Stimulated activated effector memory CD8-positive, alpha-beta T cell treated with anti-CD3 and anti-CD28 coated beads, Interleukin-12 subunit alpha, Interleukin-12 subunit beta, amount 100 ng/mL, for 72 hours (primary cell): ENCODE results near the gene ARSA.

Experiments
- ATAC-seq: fragments of 150-1000 bp; cut with Tn5 transposase; 2 replicates; pipeline ENCODE4 v1.10.0; 2021
- DNase-seq, 2 donors: peaks; one replicate each; pipeline ENCODE4 v3.0.0; 2021 to 2022; ENCODE audit warnings: low spot score in 2 of 2
- H3K27ac Mint-ChIP-seq: one replicate; pipeline ENCODE4 v1.8.0; 2022; ENCODE audit warnings: mild to moderate bottlenecking, mixed read lengths
- H3K36me3 Mint-ChIP-seq: one replicate; pipeline ENCODE4 v1.8.0; 2022; ENCODE audit warnings: mild to moderate bottlenecking, mixed read lengths
- H3K4me1 Mint-ChIP-seq: one replicate; pipeline ENCODE4 v1.8.0; 2022; ENCODE audit warnings: mixed read lengths
- H3K4me3 Mint-ChIP-seq: one replicate; pipeline ENCODE4 v1.8.0; 2022; ENCODE audit warnings: mild to moderate bottlenecking, mixed read lengths
- H3K9me3 Mint-ChIP-seq: one replicate; pipeline ENCODE4 v1.8.0; 2022; ENCODE audit warnings: mixed read lengths

ARSA gene

DNA sequence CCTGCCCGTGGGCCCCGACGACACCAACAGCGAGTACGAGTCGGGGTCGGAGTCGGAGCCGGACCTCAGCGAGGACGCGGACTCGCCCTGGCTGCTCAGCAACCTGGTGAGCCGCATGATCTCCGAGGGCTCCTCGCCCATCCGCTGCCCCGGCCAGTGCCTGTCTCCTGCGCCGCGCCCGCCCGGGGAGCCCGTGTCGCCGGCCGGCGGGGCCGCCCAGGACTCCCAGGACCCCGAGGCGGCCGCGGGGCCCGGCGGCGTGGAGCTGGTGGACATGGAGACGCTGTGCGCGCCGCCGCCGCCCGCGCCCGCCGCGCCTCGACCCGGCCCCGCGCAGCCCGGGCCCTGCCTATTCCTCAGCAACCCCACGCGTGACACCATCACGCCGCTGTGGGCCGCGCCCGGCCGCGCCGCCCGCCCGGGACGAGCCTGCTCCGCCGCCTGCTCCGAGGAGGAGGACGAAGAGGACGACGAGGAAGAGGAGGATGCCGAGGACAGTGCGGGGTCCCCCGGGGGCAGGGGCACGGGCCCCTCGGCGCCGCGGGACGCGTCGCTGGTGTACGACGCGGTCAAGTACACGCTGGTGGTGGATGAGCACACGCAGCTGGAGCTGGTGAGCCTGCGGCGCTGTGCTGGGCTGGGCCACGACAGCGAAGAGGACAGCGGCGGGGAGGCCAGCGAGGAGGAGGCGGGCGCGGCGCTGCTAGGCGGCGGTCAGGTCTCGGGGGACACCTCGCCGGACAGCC lies 23.5 kb downstream of the ARSA start:
- DNase-seq, result no peak
- Mint-ChIP-seq H3K9me3 (no peaks in the 10 kb centered on the region), H3K36me3 (no peaks in the 10 kb centered on the region), H3K4me3 (no peak overlapping the region), H3K27ac (no peak overlapping the region), H3K4me1 (peaks cover 16% of the 10 kb centered on the region)
- ATAC-seq, result no peak

DNA sequence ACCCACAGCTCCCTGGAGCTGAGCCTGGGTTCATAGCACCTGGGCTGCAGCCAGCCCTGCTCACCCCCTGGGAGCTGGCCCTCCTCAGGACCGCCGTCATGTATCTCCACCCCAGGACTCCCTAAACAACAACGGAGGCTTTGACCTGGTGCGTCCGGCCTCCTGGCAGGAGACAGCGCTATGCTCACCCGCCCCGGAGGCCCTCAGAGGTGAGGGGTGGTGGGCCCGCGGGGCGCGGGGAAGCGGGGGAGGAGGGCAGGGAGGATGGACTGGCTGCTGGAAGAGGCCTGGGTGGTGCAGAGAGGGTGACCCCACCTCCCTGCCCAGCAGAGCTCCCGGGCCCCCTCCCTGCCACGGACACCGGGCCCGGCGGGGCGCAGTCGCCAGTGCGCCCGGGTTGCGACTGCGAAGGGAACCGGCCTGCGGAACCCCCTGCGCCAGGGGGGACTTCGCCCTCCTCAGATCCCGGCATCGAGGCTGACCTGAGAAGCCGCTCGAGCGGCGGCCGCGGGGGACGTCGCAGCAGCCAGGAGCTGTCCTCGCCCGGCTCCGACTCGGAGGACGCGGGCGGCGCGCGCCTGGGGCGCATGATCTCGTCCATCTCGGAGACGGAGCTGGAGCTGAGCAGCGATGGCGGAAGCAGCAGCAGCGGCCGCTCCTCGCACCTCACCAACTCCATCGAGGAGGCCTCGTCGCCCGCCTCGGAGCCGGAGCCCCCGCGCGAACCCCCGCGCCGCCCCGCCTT lies 24.3 kb downstream of the ARSA start:
- Mint-ChIP-seq H3K27ac (no peak overlapping the region), H3K4me3 (no peak overlapping the region), H3K36me3 (no peaks in the 10 kb centered on the region), H3K9me3 (no peaks in the 10 kb centered on the region), H3K4me1 (peaks cover 16% of the 10 kb centered on the region)
- ATAC-seq, result no peak
- DNase-seq, result no peak

DNA sequence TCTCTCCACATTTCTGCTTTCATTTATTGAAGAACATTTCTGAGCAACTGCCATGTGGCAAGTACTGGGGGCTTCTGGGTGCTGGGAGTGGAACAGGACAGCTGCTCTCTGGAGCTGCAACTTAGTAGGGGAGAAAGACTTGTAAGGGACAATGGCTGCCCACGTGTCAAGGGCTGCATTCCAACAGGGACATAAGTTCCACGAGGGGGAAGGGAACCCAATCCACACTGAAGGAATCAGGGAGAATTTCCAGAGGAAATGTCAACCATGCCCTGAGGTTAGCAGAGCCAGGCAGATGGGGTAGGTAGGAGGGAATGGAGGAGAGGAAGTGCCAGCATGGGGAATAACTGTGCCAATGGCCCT lies 25.6 kb downstream of the ARSA start:
- H3K4me1 Mint-ChIP-seq, result peaks cover 12% of the 10 kb centered on the region
- peak overlapping the region; percentile 51 for H3K4me3 Mint-ChIP-seq
- DNase-seq, result no peak
- no peak for ATAC-seq
- H3K36me3 Mint-ChIP-seq, result no peaks in the 10 kb centered on the region
- no peak overlapping the region for H3K27ac Mint-ChIP-seq
- H3K9me3 Mint-ChIP-seq, result no peaks in the 10 kb centered on the region

DNA sequence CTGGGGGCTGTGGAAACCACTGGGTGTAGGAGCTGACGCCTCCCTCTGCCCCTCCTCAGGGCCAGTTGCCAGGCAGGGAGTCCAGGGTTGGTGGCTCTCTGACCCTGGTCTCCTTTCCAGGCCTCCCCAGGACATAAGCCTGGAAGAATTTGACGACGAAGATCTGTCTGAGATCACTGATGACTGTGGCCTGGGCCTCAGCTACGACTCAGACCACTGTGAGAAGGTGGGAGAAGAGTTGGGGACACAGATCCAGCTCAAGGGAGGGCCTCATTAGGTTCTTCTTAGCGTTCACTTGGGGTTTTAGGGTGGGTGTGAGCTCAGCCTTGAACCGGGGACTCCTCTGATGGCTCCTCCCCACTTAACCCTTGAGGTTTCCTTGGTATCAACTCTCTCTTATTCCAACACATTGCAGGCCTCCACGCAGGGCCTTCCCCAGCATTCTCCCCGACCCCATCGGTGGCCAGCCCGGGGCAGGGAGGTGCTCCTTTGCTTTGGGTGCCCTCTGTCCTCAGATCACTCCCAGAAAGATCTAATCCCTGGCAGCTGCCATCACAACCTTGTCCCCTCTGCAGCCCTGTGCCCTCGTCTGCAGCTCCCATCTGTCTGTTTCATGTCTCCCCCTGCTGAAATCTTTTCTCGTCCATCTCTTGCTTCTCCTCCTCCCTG lies 26.1 kb downstream of the ARSA start:
- Mint-ChIP-seq H3K27ac (no peak overlapping the region), H3K9me3 (no peaks in the 10 kb centered on the region), H3K4me3 (peak overlapping the region; percentile 51), H3K4me1 (peaks cover 11% of the 10 kb centered on the region), H3K36me3 (no peaks in the 10 kb centered on the region)
- ATAC-seq (no peak), DNase-seq (no peak)

DNA sequence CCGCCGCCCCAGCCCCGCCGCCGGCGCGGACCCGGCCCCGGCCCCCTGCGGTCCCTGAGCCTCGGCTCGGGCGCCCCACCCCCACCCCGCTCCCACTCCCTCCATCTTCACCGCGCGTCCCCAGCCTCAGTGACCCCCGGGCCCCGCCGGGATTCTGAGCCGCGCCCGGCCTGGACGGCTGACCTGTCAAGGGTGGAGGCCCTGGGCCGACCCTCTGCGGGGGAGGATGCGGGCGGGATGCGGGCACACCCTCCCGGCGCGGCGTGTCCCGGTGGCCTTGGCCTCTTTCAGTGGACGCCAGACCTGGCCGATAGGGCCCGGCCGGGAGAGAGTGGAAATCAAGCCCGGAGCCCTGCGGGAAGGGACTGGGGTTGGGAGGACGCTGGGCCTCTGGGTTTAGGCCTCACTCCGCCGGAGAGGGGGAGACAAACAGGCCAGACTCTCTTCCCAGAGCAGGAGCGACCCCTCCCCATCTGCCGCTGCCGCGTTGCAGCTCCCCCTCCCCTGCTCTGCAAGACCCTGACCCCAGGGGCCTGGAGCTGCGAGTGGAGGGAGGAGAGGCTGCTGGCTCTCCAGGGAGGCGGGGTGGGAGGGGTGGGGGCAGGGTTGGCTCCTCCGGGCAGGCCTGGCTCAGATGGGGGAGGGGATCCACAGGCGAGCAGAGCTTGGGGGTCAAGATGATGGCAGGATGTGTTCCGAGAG lies 26.8 kb downstream of the ARSA start:
- H3K27ac Mint-ChIP-seq, result no peak overlapping the region
- ATAC-seq (no peak), DNase-seq (no peak)
- peak overlapping the region; percentile 51 for H3K4me3 Mint-ChIP-seq
- no peaks in the 10 kb centered on the region for H3K9me3 Mint-ChIP-seq
- H3K36me3 Mint-ChIP-seq, result no peaks in the 10 kb centered on the region
- H3K4me1 Mint-ChIP-seq, result peaks cover 11% of the 10 kb centered on the region

DNA sequence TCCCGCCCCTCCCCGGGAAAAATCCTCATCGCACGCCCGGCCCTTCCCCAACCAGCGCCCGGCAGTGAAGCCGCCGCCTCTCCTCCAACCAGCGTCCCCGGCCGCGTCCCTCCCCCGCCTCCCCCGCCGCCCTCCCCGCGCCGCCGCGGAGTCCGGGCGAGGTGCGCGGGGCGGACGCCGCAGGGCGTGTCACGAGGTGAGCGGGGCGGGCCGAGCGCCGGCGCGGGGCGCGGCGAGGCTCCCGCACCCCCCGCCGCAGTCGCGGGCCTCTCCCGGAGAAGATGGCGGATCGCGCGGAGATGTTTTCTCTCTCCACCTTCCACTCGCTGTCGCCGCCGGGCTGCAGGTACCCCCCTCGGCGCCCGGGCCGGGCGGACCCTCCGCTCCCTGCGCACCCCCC lies 27.4 kb downstream of the ARSA start, which contains the start of gene MAPK8IP2:
TSS of gene MAPK8IP2 (plus strand) at position 256 of the 400 bp plus-strand sequence. CDS start at position 282, 26 bp downstream.
- no peak for DNase-seq
- Mint-ChIP-seq H3K4me1 (peaks cover 11% of the 10 kb centered on the region), H3K36me3 (no peaks in the 10 kb centered on the region), H3K4me3 (peak within 1 kb of the TSS; percentile 51), H3K27ac (no peak within 1 kb of the TSS), H3K9me3 (no peaks in the 10 kb centered on the region)
- no peak for ATAC-seq

DNA sequence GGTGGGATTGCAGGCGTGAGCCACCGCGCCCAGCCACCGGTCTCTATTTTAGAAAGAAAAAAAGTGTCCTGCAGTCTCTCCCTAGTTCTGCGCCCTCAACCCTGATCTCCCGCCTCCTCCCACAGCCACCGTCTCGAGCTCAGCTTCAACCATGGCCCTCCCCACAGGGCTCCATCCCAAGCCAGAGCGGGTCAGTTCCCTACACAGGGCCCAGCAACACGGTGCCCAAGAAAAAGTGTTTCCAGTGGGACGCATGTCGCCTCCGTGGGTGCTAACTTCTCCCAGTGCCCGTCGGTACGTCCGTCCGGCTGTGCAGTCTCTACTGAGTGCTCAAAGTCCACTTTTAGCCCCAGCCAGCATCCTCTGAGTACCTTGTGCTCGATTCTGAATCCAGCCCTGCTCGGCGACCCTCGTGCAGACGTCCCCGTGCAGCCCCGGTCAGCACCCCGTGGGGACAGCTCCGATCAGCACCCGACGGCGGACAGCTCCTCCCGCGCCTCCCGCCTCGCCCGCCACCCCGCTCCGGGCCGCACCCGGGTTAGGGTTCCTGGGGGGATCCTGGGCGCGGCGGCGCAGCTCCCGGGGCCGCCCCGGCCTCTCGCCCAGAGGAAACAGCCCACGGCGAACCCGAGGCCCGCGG lies 28.0 kb downstream of the ARSA start:
- Mint-ChIP-seq H3K9me3 (no peaks in the 10 kb centered on the region), H3K36me3 (no peaks in the 10 kb centered on the region), H3K4me1 (peaks cover 11% of the 10 kb centered on the region), H3K27ac (no peak overlapping the region), H3K4me3 (peak overlapping the region; percentile 25)
- ATAC-seq (peak; percentile 73), DNase-seq (peak; percentile 55 to 76)

DNA sequence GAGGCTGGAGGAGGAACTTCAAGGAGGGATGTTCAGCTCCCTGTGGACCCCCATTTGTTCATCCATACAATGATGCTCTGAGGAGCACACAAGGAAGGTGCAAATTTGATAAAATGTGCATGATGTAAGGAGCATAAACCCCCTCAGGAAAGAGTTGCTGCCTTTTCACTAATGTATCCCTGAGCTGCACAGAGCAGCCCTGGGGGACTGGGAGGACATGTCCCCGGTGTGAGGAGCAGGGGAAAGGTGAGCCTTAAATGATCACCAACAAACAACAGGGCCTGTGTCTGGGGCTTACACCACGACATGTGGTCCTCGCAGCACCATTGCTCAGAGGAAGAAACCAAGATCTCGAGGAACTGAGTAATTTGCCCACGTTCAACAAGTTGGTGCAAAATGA lies 30.9 kb downstream of the ARSA start:
- ATAC-seq, result no peak
- Mint-ChIP-seq H3K27ac (no peak overlapping the region), H3K4me1 (peaks cover 7% of the 10 kb centered on the region), H3K36me3 (no peaks in the 10 kb centered on the region), H3K9me3 (no peaks in the 10 kb centered on the region), H3K4me3 (no peak overlapping the region)
- no peak for DNase-seq

DNA sequence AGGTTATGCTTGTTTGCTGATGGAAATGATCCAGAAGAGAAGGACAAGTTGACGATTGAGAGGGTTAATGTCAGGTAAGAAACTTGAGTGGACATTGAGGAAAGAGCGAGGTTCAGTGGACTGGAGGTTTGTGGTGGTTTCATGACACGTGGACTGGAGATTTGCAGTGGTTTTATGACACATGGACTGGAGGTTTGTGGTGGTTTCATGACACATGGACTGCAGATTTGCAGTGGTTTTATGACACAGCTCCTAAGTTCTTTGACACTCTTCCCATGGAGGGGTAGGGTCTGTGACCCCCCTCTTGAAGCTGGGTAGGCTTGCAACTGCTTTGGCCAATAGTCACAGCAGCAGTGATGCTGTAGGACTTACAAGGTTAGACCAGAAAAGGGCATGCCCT lies 32.8 kb downstream of the ARSA start:
- no peaks in the 10 kb centered on the region for H3K9me3 Mint-ChIP-seq
- no peak for ATAC-seq
- DNase-seq, result no peak
- H3K36me3 Mint-ChIP-seq, result no peaks in the 10 kb centered on the region
- H3K4me3 Mint-ChIP-seq, result no peak overlapping the region
- no peak overlapping the region for H3K27ac Mint-ChIP-seq
- H3K4me1 Mint-ChIP-seq, result no peaks in the 10 kb centered on the region

DNA sequence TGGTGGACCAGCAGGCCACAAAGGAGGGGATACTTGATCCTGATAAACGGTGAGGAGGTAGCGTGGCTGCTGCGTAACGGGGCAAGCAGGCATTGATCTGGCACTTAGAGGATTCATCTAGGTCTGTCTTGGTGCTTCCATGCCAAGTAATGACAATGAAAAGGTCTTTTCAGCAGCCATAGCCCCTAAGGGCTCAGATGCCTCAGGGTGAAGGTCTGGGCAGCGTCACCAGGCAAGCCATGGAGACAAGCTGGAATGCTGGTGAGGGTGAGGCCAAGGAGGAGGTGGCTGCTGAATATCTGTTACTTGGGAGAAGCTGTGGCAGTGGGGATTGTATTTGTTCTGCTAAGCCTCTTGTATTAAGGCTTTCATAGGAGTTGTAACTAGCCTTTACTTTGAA lies 40.5 kb downstream of the ARSA start:
- Mint-ChIP-seq H3K27ac (no peak overlapping the region), H3K4me1 (peaks cover 5% of the 10 kb centered on the region), H3K9me3 (no peaks in the 10 kb centered on the region), H3K36me3 (peaks cover 13% of the 10 kb centered on the region), H3K4me3 (no peak overlapping the region)
- DNase-seq (no peak), ATAC-seq (no peak)

DNA sequence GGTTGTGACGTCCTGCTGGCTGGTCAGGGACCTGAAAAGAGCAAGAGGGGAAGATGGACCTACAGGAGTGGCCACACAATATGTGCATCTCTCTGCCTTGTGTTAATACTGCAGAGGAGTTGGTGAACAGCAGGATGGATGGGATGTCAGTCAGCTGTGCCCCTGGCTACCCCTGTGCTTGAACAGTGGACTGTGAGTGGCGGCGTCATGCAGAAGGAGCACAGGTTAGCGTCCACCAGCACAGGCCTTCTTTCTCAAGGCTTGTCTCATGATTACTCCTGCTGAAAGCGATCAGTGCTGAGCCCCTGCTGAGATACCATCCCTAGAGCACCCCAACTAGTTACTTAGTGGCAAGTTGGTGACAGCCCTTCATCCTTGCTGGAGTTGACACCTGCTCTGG lies 41.5 kb downstream of the ARSA start:
- H3K27ac Mint-ChIP-seq, result no peak overlapping the region
- H3K4me1 Mint-ChIP-seq, result peaks cover 10% of the 10 kb centered on the region

DNA sequence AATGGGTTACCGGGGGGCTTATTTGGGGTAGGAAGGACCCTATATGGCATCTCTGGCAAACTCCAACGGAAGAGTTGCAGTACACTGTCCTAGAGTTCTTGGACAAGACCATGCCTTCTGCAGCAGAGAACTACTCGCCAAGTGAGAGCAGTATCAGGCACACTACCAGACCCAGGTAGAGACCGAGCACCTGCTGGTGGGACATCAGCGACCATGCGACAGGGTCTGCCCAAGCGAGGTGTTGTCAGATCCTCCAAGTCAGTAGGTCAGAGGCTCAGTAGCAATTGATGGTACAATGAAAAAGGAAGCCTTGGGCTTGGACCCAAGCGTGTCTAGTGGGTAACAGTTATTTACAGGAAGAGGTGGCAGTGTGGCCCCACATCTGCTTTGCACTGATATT lies 42.2 kb downstream of the ARSA start:
- DNase-seq (no peak), ATAC-seq (no peak)
- H3K36me3 Mint-ChIP-seq, result peaks cover 19% of the 10 kb centered on the region
- H3K4me3 Mint-ChIP-seq, result no peak overlapping the region
- H3K9me3 Mint-ChIP-seq, result no peaks in the 10 kb centered on the region
- peaks cover 15% of the 10 kb centered on the region for H3K4me1 Mint-ChIP-seq
- H3K27ac Mint-ChIP-seq, result no peak overlapping the region

More for the DNA sequence above, 41.5 kb downstream of the ARSA start:
- no peak overlapping the region for H3K4me3 Mint-ChIP-seq
- no peak for ATAC-seq
- peaks cover 14% of the 10 kb centered on the region for H3K36me3 Mint-ChIP-seq
- H3K9me3 Mint-ChIP-seq, result no peaks in the 10 kb centered on the region
- DNase-seq, result no peak

DNA sequence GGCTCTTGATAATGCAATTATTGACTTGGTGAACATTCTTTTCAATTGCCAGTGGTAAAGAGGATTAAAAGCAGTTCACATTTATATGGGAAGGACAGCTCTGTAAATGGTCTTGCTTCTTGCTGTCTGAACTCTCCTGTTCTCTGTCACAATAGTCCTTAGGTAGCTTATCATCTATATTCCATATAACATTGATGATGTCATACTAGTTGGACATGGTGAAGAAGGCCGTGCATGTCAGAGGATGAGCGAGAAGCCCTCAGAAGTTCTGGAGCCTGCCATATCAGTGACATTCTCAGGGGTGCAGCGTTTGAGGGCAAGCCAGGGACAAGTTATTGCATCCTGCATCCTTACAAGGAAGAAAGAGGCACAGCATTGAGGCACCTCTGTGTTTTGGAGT lies 42.7 kb downstream of the ARSA start:
- peaks cover 20% of the 10 kb centered on the region for H3K4me1 Mint-ChIP-seq
- H3K36me3 Mint-ChIP-seq, result peaks cover 24% of the 10 kb centered on the region
- DNase-seq (no peak), ATAC-seq (no peak)
- H3K27ac Mint-ChIP-seq, result no peak overlapping the region
- no peaks in the 10 kb centered on the region for H3K9me3 Mint-ChIP-seq
- H3K4me3 Mint-ChIP-seq, result no peak overlapping the region

DNA sequence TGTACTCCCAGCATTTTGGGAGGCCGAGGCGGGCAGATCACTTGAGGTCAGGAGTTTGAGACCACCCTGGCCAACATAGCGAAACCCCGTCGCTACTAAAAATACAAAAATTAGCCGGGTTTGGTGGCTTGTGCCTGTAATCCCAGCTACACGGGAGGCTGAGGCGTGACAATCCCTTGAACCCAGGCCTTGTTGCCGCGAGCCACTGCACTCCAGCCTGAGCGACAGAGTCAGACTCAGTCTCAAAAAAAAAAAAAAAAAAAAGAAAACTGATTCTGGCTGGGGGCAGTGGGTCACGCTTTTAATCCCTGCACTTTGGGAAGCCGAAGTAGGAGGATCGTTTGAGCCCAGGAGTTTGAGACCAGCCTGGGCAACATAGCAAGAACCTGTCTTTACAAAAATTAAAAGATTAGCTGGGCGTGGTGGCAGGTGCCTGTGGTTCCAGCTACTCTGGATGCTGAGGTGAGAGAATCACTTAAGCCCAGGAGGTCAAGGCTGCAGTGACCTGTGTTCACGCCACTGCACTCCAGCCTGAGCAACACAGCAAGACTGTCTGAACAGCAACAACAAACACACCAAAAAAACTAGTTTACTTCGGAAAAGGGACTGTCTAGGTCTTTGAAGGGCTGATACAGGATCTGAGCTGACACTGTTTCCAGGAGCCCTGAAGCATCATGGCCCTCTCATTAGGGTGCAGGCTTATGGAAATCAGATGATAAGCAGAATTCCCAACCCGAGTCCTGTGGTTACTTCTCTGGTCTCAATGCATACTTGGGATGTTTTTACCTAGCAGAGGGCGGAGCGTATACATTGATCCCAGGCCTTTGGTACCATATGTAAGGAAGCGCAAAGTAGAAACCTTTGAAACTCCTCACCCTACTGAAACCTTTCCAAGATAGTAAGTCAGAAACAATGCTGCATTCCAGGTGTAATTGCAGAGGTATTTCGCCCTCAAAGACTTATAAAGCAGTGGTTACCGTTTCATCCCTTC lies 43.6 kb downstream of the ARSA start:
- Mint-ChIP-seq H3K4me1 (peaks cover 28% of the 10 kb centered on the region), H3K36me3 (peaks cover 32% of the 10 kb centered on the region), H3K27ac (no peak overlapping the region), H3K9me3 (no peaks in the 10 kb centered on the region), H3K4me3 (peak overlapping the region; percentile 92)
- no peak for DNase-seq
- no peak for ATAC-seq
